PFSK-1 (cell line): Measurements from ENCODE around the gene RBM47.

Source experiments
- POLR2AphosphoS5 ChIP-seq: IDR thresholded peaks from 2 replicates; pipeline ENCODE4 v1.6.1; 2012; ENCODE audit warnings: low read depth, mild to moderate bottlenecking, control low read depth, low read length, moderate library complexity
- TF ChIP-seq, protein P1 (sequence below), 2 experiments: IDR thresholded peaks; 2 replicates each; pipeline versions ENCODE4 v1.6.1 to v1.8.0; 2011 to 2012; ENCODE audit warnings: low read depth in 2 of 2, low read length in 2 of 2, control low read depth in 1 of 2, inconsistent platforms in 1 of 2, mild to moderate bottlenecking in 1 of 2, moderate library complexity in 1 of 2; ENCODE audit not compliant: insufficient read depth in 1 of 2

DNA sequence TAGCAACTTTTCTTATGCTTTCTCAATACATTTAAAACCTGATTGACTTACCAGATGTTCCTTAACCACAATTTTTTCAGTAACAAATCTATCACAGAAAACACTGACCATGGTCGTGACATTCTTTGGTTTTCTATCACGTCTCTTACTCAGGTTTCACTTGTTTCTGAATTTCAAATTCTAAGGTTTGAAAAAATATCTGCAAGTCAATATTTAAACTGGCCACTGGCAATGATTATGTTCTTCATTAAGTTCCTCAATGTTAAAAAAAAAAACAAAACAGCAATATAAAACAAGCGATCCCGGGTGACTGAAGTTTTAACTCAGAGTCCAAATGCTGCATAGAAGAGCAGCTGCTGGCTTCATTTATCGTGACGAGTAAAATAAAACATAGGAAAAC is 128.9 kb downstream of the RBM47 start:
- TF ChIP-seq POLR2AphosphoS5, result no peak
- TF ChIP-seq, protein P1, sequence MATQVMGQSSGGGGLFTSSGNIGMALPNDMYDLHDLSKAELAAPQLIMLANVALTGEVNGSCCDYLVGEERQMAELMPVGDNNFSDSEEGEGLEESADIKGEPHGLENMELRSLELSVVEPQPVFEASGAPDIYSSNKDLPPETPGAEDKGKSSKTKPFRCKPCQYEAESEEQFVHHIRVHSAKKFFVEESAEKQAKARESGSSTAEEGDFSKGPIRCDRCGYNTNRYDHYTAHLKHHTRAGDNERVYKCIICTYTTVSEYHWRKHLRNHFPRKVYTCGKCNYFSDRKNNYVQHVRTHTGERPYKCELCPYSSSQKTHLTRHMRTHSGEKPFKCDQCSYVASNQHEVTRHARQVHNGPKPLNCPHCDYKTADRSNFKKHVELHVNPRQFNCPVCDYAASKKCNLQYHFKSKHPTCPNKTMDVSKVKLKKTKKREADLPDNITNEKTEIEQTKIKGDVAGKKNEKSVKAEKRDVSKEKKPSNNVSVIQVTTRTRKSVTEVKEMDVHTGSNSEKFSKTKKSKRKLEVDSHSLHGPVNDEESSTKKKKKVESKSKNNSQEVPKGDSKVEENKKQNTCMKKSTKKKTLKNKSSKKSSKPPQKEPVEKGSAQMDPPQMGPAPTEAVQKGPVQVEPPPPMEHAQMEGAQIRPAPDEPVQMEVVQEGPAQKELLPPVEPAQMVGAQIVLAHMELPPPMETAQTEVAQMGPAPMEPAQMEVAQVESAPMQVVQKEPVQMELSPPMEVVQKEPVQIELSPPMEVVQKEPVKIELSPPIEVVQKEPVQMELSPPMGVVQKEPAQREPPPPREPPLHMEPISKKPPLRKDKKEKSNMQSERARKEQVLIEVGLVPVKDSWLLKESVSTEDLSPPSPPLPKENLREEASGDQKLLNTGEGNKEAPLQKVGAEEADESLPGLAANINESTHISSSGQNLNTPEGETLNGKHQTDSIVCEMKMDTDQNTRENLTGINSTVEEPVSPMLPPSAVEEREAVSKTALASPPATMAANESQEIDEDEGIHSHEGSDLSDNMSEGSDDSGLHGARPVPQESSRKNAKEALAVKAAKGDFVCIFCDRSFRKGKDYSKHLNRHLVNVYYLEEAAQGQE (IDR thresholded peaks at IDR 0.05; ENCODE audit: insufficient read depth in 1 of 2, low read depth in 2 of 2, low read length in 2 of 2), result no peak
